Choroid plexus epithelial cell (primary cell): Measurements from ENCODE around the gene INPP5A.
"Not testable (repeated sequence)": the region's sequence is repeated elsewhere in the genome, so short reads cannot be mapped to it uniquely, and the experiment has no call there.

ENCODE experiments used
- DNase-seq: peaks from one replicate; pipeline ENCODE4 v3.0.0-alpha.2; 2010; ENCODE audit warnings: low read depth
- H3K4me3 ChIP-seq: 2 replicates; pipeline ENCODE4 v1.5.1; 2011; ENCODE audit warnings: low read depth, mild to moderate bottlenecking, control low read depth, low read length, moderate library complexity
- TF ChIP-seq, protein P1 (sequence below): conservative IDR thresholded peaks from 2 replicates; pipeline ENCODE4 v1.5.1; 2011; ENCODE audit warnings: low read depth, mild to moderate bottlenecking, control low read depth, inconsistent platforms, low read length, moderate library complexity

Gene INPP5A

DNA sequence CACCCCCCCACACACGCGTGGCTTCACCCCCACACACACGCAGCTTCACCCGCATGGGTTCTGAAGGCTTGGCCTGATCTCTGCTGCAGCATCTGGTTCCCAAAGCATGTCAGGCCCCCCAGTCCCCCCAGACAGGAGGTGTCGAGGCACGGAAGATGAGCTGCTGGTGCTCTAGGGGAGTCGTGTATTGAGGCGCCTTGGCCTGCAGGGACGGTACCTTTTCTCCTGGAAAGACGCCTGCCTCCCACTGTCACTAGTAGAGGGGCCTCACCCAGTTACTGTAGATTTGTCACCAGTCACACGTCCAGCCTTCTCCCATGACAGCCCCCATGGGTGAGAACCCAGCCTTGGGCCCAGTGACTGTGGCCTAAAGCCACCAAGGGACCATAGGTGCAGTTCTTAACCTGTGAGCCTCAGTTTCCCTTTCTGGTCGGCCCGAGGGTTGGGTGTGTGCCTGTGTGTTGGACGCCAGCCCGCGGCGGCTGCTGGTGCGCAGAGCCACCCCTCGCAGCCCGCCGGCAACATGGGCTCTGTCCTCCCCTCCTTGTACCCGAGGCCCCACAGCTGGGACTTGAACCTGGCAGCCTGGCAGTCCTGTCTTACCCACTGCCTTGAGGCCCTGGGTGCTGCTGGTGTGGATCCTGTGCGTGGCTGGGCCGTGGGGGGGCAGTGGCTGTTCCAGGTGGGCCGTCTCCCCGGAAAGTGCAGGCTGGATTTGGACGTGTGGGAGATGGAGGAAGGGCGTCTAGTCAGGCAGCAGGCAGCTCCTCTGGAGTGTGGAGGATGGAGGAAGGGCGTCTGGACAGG lies 166.6 kb downstream of the INPP5A start:
- TF ChIP-seq, protein P1, sequence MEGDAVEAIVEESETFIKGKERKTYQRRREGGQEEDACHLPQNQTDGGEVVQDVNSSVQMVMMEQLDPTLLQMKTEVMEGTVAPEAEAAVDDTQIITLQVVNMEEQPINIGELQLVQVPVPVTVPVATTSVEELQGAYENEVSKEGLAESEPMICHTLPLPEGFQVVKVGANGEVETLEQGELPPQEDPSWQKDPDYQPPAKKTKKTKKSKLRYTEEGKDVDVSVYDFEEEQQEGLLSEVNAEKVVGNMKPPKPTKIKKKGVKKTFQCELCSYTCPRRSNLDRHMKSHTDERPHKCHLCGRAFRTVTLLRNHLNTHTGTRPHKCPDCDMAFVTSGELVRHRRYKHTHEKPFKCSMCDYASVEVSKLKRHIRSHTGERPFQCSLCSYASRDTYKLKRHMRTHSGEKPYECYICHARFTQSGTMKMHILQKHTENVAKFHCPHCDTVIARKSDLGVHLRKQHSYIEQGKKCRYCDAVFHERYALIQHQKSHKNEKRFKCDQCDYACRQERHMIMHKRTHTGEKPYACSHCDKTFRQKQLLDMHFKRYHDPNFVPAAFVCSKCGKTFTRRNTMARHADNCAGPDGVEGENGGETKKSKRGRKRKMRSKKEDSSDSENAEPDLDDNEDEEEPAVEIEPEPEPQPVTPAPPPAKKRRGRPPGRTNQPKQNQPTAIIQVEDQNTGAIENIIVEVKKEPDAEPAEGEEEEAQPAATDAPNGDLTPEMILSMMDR, result no peak
- H3K4me3 ChIP-seq, result no peak overlapping the region
- no peak for DNase-seq

DNA sequence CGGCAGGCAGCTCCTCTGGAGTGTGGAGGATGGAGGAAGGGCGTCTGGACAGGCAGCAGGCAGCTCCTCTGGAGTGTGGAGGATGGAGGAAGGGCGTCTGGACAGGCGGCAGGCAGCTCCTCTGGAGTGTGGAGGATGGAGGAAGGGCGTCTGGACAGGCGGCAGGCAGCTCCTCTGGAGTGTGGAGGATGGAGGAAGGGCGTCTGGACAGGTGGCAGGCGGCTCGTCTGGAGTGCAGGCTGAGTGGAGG lies 167.2 kb downstream of the INPP5A start:
- not testable (repeated sequence) for DNase-seq, H3K4me3 ChIP-seq

DNA sequence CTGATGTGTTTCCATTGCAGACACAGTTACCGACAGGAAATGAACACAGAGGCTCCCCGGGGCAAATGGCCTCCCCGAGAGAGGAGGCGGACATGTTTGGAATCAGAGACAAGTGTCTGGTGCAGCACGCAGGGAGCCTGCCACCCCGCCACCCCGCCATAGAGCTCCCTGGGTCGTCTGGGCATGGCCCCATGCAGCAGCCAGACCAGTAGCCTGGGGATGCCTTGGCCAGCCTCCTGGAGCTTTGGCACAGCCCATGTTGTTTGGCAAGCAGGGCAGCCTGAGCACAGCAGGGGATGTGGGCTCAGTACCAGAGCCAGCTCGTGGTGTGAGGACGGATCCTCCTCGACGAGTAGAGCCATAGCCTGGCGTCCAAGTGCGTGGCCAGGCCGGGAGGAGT lies 167.6 kb downstream of the INPP5A start:
- no peak for DNase-seq
- TF ChIP-seq, protein P1, result no peak

DNA sequence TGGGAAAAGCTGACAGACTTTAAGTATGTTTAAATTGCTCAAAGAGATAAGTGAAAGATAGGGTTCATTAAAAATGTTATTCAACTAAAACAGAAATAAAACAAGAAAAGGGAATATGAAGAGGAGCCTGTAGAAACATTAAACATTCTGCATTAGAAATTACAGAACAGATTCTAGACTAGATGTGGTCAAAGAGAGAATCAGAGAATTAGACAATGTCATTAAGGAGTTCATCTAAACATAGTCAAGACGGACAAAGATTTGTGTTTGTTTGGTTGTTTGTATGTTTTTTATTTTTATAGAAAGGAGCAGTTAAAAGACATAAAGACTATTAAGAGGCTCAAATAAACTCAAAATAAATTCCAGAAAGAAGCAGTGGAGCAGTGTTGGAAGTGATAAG lies 168.4 kb downstream of the INPP5A start:
- no peak overlapping the region for H3K4me3 ChIP-seq
- TF ChIP-seq, protein P1, result no peak
- no peak for DNase-seq

More for the DNA sequence above, 167.6 kb downstream of the INPP5A start:
- H3K4me3 ChIP-seq, result no peak overlapping the region

DNA sequence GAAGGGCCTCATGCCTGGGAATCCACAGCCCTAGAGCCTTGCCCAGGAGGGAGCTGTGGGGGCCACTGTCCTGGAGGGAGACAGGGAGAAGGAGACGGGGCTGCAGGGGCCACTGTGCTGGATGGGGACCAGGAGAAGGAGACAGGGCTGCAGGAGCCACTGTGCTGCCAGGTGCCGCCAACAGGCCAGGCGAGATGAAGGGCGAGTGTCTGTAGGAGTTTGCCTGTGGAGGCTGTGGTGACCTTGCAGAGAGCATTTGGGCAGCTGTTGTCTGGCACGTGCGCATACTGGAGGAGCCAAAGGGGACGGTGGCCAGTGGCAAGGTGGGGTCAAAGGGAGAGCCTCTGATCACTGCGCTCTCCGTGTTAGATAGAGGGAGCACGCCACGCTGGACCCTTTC lies 169.1 kb downstream of the INPP5A start:
- DNase-seq, result no peak
- no peak overlapping the region for H3K4me3 ChIP-seq
- TF ChIP-seq, protein P1, result no peak

DNA sequence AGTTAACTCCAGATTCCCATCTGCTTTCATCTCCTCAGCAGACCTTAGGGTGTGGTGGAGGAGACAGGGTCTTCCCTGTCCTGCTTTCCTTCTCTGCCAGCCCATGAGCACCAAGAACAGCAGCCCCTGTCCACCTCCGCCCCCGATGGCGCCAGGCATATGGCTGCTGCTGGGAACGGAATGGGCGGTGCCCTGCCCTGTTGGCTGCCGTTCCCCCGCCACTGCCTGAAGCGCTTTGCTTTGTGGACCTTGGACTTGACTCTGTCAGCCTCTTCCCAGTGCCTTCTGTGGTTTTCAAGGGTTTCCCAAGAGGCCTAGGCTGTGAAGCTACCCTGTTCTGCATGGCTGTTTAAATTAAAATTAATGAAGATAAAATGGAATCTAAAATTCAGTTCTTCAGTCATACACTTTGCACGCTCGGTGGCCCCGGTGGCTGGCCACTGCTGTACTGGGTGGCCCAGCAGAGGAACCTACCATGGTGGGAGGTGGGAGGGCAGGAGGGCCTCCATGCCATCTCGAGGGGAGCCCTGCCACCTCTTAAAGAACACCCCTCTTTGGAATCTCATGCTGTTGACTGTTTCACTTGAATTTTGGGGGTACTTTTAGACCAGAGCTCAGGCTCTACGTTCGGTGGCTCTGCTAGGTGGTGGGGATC lies 169.7 kb downstream of the INPP5A start:
- no peak overlapping the region for H3K4me3 ChIP-seq
- TF ChIP-seq, protein P1, result no peak
- no peak for DNase-seq

DNA sequence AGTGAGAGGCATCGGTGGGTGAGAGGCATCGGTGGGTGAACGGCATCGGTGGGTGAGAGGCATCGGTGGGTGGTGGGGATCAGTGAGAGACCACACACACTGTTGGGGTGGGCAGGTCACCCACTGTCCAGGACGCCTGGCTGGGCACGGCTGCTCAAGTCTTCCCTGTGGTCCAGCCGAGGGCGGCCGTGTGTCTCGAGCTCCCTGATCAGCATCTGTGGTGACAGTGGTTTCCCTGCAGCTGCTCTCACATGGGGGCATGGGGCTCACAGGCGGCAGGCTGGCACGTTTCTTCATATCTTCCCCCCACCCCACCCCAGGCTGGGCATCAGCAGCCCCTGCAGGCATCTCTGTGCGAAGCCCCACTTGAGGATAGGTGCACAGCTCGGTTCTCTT lies 170.2 kb downstream of the INPP5A start:
- TF ChIP-seq, protein P1, result no peak
- no peak overlapping the region for H3K4me3 ChIP-seq
- DNase-seq, result no peak
